HG02852 (cell line): ENCODE measurements around the gene PTMA.
"Not testable (repeated sequence)": the region's sequence is repeated elsewhere in the genome, so short reads cannot be mapped to it uniquely, and the experiment has no call there.

Experiments used
- ATAC-seq: cut with Tn5 transposase; IDR thresholded peaks from one replicate; pipeline ENCODE4 v1.9.1; 2021; ENCODE audit warnings: mild to moderate bottlenecking, moderate library complexity; ENCODE audit not compliant: unreplicated experiment

The PTMA gene

DNA sequence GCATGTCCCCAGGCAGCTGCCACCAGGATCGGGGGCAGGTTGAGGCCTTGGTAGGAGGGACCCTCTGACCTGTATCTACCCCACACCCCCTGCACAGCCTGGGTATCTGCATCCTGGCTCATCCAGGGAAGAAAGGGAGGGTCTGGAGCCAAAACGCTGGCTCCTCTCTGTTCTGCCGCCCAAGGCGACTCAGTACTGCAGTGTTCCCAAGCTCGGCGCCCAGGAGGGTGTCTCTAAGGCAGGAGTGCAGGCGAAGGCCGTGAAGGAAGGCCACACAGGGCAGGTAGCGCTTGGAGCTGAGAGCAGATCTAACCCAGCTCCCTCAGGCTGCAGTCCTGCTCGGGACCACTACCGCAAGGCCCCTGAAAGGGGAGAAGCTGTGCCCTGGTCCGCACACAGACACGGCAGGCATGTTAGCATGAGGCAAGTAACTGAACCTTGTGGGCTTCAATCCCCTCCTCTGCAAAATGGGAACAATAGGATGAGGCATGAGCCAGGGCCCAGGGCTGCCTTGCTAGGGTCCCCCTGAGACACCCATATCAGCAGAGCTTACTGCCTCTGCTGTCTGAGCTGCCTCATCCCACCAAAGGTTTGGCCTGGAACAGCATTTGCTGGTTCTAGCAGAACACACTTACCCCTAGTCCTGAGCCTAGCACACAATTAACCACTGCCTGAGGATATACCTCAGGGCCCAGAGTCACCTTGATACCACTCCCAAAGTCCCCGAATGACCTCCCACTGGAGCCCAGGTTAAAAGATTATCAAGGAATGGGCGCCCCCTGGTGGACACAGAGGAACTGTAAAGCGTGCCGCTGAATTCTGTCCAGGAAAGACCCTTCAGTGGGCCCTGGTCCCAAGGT is 6.5 kb downstream of the PTMA start:
- ATAC-seq: no peak

DNA sequence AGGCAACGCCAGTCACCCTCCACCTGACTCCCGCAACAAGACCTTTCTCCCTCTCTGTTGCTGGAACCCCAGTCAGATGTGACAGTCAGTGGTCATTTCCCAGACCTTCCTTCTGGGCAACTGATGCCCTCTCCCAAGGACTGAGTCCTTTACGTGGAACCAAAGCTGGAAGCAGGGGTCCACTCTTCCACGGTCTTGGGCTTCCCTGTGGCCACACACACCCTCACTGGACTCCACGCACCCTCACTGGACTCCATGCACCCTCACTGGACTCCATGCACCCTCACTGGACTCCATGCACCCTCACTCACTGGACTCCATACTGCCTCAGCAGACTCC is 7.1 kb downstream of the PTMA start:
- ATAC-seq: no peak

DNA sequence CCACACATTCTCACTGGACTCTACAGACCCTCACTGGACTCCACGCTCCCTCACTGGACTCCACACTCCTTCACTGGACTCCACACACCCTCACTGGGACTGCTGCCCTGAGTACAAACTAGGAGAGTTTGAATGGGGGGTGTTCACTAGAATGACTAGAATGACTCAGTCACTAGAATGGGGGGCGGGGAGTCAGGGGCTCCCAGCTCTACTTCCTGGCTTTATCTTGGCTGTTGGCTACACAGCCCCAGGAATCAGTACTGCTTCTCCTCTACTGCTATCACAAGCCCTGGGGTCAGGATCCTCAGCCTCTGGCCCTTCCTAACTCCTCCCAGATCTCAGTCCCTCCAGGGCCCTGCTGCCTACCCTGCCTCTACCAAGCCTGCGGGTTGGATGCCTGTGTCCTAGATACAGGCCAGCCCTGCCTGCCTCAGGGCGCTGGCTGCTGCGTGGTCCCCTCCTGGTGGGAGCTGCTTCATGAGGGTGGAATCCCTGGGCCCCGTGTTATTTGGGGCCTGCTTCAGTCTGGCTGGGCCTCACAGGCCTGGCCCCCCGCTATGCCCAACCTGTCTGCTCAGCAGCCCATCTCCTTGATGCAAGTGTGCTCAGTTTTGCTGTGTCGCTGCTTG is 7.8 kb downstream of the PTMA start:
- no peak for ATAC-seq

DNA sequence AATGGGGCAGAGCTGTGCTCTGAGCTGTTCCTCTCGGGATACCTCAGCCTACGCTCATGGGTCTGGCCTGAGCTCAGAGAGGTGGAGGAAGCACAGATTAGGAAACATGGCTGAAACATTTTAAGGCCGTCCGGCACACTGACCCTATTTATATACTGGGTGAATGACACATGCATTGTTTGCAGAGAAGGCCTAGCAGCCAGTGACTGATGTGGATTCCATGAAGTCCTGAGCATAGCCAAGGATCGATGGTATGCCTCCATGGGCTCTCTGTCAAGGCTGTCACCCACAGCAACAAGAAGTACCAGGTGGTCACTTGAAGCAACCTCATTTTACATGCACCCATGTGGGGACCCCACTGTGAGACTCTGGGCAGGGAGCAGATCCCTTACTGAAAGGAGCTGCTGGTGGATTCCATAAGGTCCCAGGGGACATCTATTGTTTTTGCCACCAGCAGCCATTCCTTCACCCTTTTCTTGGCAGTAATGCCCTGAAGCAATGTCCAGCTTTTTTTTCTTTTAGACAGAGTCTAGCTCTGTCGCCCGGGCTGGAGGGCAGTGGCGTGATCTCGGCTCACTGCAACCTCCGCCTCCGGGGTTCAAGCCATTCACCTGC is 8.4 kb downstream of the PTMA start:
- no peak for ATAC-seq

DNA sequence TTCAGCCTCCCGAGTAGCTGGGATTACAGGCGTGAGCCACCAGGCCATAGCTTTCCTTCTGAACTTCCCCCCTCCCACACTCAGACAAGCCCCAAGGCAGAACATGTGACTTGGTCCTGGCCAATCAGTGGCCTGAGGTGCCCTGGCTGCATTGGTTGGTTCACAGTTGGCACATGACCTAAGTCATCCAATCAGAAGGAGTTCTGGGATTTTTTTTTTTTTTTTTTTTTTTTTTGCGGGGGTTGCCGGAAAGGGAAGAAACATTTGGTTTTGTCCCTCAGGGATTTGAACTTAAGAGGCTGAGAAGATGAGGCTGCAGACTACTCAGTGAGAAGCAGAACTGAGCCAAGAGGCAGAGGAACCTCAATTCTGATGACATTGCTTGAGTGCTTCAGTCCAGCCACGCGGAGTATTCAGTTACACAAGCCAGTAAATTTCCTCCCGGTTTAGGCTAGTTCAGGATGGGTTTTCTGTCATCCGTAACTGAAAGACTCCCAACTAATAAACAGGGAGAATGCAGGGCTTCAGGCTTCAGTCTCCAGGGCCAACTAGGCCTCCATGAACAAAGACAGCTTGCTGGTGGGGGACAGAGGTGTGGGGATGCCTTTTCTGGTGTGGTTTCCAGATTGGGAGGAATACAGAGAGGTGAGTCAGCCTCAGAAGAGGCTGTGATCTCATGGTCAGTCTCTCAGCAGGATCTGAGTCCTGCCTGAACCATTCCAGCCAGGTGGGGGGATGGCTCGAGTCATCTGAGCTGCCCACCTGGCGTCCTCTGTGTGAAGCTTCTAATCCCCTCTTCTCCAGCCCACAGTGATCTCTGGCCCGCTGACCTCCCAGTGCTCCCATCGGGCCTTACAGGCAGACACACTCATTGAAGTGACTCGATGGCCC is 9.2 kb downstream of the PTMA start:
- no peak for ATAC-seq

DNA sequence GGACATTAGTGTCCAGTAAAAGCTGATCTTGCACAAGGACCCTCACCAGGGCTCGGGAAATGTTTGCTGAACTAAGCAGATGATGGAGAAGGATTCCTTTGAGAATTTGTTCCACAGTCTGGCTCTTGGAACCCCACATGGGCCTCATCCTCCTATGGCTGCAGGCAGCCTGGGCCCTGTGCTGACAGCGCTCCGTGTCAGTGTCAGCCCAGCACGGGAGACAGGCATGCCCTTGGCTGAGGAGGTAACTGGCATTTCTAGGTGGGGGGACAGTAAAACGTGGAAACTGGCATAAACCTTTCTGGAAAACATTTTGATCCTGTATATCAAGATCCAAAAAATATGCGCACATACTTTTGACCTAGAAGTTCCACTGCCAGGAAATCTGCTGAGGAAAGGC is 10.5 kb downstream of the PTMA start:
- ATAC-seq: no peak

DNA sequence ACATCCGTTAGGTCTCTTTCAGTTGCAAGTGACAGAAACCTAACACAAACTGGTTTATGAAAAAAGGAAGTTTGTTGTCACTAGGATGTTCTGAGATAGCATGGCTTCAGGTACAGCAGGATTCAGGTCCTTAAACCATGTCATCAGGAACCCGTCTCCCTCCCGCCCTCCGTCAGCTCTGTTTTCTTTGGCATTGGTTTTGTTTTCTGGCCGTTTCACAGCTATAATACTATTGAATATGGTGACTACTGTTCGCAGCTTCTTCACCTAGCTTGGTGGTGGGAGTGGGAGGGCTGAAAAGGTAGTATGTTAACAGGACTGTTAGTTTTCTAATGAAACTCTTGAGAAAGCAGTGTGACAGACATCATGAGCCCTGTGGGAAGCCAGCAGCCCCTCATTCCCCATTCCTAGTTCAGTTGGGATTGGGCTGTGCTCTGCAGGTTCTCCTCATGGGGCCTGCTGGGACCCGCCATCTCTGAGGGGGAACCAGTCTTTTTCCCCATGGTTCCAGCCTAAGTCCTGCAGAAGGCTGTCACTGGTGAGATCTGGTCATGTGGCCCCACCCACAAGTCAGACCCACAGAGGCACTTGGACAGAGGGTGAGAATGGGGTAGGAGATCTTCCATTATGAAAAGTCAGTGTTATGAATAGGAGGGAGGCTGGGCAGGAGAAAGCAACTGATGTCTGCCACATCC is 12.1 kb downstream of the PTMA start:
- peak; percentile 15 for ATAC-seq

DNA sequence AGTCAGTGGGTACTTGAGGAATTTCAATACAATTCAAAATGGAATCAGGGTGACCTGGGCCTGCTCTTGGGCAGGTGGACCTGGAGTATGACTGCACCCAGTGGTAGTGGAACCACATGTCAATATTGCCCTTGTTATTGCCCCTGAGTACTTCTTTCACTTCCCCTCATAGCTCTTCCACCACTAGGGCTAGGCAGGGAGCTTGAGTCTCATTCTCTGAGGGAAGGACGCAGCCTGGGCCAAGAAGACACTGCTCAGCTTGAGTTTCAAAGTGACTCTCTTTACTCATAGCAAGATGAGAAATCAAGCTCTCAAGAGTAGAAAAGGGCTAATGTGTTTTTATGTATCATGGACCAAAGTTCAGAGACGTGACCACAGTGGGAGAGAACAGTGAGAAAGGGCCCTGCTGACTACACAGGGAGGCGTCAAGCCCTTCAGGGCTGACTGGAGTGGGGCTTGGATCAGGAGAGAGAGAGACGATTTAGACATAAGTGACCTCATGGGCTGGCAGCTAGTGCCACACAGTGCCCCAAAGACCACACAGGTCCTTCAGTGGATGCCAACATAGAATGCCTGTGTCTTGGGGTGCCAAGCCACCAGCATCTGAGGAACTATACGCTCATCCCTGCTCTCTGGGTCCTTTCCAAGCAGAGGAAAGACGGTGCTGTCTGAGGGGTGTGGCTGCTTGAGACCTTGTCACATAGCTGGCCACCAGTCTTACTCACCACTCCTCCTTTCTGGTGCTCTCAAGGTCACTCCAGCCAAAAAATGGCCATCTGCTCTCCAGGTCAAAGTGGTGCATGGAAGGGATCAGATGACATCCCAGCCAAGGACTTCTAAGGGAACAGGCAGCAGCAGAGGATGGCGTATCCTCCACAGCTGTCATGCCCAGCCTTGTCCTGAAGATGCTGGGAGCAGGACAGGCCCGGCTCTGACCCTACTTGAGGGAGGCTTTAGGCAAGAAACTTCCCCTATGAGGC is 13.0 kb downstream of the PTMA start:
- ATAC-seq: peak; percentile 82

DNA sequence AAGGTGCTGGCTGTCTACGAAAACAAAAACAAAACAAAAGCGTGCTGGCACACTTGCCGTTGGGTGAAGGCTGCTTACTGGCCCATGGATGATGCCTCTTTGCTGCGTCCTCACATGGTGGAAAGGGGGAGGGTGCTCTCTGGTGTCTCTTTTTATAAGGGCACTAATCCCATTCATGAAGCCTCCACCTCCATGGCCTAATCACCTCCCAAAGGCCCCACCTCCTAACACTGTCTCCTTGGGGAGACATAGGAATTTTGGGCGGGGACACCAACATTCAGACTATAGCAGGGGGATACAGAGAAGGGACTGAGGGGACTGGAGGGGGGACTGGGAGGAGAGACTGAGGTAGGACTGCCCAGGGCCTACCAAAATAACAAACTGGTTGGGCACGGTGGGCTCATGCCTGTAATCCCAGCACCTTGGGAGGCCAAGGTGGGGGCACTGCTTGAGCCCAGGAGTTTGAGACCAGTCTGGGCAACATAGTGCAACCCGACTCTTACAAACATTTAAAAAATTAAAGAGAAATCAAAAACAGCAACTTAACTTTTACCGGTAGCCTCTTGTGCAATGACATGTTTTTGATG is 14.5 kb downstream of the PTMA start:
- ATAC-seq: no peak

DNA sequence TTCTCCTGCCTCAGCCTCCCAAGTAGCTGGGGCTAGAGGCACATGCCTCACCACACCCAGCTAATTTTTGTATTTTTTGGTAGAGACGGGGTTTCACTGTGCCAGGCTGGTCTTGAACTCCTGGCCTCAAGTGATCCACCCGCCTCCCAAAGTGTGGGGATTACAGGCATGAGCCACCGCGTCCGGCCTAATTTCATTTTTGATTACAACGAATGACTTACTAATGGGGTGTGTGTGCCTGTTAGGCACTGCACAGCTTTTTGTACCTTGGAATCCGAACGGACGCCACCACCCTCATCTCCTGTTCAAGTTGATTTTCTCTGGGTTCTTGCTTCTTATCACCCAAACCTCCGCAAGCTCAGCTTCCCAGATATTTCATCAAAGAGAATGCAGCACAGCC is 17.2 kb downstream of the PTMA start:
- ATAC-seq: no peak

DNA sequence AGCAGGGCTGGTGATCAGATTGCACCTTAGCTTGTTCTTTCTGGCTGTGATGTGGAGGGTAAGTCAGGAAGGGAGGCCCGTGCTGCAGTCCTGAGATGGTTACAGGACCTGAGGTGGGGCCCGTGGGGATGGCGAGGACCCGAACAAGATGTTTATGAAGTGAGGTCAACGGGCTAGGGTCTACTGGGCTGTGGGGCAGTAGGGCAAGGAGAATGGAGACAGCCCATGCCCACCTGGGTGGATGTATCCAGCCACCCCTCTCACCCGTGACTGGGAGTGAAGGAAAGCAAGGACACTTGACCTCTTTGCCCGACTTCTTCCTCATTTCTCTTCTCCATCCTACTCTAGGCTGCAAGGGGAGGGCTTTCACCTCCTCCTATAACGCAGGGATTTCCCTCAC is 18.0 kb downstream of the PTMA start:
- no peak for ATAC-seq

DNA sequence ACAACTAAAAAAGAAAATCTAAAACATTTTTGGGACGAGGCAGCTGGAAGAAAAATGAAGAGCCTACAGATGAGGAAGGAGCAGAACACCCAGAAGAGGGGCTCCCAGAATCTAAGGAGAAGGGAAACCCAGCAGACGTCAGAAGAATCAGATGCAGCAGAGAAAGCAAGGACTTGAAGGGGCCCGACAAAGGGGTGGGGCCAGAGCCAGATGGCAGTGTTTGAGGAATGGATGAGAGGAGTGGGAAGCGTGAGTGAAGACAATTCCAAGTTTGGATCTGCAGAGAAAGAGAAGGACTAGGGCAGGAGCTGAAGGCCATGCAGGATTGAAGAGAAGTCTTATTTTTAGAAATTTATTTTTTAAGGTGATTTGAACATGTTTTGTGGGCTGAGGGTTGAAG is 19.3 kb downstream of the PTMA start:
- ATAC-seq: no peak

DNA sequence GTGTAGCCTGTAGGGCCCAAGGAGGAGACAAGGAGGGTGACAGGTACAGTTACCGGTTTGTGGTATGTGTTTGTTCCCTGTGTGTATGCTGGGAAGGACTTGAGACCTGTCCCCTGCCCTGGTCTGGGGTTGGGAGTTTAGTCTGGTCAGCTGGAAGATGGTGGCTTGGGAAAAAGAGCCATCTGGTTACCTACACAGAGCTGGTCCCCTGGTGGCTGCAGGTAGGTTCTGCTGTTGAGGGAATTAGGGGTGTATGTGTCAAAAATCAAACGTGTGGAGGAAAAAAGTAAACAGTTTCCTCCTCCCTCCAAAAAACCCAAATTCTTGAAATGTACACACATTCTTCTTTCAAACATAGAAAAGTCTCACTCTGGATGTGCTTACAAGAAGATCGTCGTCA is 24.3 kb downstream of the PTMA start:
- no peak for ATAC-seq

DNA sequence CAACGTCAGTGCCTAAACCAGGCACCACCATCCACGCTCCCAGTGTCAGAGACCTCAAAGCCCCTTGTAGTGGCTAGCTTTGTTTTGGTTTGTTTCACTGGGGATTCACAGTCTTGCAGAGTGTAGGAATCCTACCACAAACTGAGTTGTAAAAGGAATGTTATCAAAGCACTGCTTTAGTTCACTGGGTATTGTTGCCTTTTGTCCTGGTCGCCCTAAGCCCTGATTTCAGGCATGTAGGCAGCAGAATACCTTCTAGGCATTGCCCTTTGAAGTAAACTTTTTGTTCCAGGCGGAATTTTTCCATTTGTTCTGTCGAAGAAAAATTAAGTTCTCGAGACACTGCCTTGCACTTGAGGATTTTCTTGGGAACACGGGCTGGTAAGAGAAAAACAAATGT is 29.4 kb downstream of the PTMA start:
- ATAC-seq: no peak

DNA sequence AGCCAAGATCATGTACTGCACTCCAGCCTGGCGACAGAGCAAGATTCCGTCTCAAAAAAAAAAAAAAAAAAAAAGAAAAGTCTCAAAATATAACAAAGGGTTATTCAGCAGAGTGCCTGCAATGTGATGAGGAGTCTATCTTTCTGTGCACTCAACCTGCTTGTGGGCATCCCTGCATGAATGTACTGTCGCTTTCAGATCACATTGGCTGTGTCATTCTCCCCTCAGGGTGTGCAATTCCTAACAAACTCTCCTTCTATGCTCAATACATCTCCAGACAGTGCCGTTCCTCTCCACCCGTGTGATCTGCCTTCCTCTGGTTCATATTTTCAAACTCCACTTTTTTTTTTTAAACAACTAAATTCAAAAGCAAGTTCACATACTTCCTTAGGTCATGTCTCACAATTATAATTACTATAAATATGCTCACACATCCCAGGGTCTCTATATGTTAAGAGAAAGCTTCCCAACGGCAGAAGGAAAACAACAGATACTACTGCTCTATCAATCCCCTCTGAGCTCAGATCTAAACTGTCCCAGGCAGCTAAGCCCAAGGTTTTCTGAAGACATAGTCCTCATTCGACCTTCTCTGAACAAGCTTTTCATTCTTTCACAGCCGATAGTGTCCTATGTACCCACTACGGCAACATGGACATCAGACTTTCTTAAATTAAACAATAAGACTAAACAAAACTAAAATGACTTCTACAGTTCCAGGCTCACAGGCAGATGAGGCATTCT is 35.2 kb downstream of the PTMA start:
- ATAC-seq: no peak

DNA sequence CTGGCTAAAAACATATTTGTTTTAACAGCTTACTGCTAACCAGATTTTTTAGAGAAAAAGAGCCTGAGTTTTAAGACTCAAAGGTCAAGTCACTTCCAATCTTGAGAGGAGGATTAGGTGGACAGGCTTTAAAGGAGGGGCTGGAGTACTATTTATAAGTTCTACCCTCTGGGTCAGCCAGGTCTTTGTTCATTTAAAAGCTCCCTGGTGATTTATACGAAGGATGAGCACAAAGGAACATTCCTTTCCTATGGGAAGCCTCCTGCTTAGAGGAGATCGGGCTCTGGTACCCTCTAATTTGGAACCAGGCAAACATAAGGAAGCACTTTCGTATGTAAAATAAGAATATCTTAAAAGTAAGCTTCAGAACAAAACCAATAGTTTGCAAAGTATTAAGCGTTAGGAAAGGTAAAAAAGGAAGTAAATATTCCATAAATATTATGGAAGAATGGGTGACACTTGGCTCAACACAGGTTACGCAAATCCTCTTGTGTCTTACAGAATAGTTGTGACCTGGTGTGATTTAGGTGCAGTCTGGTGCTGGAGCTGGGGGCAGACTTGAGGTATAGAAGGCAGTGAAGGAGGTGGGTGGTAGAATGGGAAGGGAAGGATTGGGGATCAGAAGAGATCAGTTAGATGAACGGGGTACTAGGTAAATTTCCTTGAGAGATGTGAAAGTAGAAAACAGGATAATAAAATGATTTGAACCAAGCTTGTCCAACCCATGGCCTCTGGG is 37.1 kb downstream of the PTMA start:
- ATAC-seq: no peak

DNA sequence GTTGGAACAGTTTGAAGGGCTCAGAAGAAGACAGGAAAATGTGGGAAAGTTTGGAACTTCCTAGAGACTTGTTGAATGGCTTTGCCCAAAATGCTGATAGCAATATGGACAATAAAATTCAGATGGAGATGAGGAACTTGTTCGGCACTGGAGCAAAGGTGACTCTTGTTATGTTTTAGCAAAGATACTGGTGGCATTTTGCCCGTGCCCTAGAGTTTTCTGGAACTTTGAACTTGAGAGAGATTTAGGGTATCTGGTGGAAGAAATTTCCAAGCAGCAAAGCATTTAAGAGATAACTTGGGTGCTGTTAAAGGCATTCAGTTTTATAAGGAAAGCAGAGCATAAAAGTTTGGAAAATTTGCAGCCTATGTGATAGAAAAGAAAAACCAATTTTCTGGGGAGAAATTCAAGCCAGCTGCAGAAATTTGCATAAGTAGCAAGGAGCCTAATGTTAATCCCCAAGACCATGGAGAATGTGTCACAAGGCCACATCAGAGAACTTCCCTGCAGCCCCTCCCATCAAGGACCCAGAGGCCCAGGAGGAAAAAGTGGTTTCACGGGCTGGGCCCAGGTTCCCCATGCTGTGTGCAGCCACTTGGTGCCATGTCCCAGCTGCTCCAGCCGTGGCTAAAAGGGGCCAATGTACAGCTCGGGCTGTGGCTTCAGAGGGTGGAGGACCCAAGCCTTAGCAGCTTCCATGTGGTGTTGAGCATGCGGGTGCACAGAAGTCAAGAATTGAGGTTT is 40.0 kb downstream of the PTMA start:
- not testable (repeated sequence) for ATAC-seq
